Right ventricle myocardium superior (tissue), 1 donor: ENCODE results near the gene SPTLC1. TPM values are rescaled to one million over a fixed set of nuclear protein-coding genes. Genes with fewer than 3 reads are reported as not detected.
"Not testable (repeated sequence)": the region's sequence is repeated elsewhere in the genome, so short reads cannot be mapped to it uniquely, and the experiment has no call there.

ENCODE experiments used
- ATAC-seq: fragments of 200-7000 bp; cut with Tn5 transposase; one replicate; pipeline ENCODE4 v1.9.1; 2020; ENCODE audit warnings: mild to moderate bottlenecking; ENCODE audit not compliant: poor library complexity
- DNase-seq: peaks from one replicate; pipeline ENCODE4 v3.0.0-alpha.2; 2020
- intact Hi-C: fragments of 100-400 bp; cut with DNase I; formaldehyde crosslinking; loops from one replicate; pipeline ENCODE4 v1.11.2; 2022
- total RNA-seq: library from RNA; stranded (reverse); fragmentation: NEBNext Ultra II Directional; extraction: Animal tissue kit (Norgen Biotek cat#: 25700); gene quantifications from one replicate; pipeline ENCODE4 v1.2.1, GENCODE V29; 2021
- donor health status: DM: no; HTN: yes; CAD: no; lungs with severe emphysema.

Gene SPTLC1
- total RNA-seq, 1 donor from 2014 or later, result 19.9 TPM

DNA sequence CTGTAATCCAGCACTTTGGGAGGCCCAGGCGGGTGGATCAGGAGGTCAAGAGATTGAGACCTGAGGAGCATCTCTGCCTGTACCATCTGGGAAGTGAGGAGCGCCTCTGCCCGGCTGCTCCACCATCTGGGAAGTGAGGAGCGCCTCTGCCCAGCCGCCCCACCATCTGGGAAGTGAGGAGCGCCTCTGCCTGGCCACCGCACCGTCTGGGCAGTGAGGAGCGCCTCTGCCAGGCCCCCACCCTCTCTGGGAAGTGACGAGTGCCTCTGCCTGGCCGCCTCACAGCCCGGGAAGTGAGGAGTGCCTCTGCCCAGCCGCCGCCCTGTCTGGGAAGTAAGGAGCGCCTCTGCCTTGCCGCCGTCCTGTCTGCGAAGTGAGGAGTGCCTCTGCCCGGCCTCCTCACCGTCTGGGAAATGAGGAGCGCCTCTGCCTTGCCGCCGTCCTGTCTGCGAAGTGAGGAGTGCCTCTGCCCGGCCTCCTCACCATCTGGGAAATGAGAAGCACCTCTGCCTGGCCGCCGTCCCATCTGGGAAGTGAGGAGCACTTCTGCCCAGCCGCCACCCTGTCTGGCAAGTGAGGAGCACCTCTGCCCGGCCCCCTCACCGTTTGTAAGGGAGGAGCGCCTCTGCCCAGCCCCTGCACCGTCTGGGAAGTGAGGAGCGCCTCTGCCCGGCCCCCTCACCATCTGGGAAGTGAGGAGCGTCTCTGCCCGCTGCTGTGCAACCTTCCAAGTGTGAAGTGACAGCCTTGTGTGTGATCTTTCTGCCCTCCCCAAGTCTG lies 9.6 kb downstream of the SPTLC1 start:
- DNase-seq, intact Hi-C loops, ATAC-seq: not testable (repeated sequence)

DNA sequence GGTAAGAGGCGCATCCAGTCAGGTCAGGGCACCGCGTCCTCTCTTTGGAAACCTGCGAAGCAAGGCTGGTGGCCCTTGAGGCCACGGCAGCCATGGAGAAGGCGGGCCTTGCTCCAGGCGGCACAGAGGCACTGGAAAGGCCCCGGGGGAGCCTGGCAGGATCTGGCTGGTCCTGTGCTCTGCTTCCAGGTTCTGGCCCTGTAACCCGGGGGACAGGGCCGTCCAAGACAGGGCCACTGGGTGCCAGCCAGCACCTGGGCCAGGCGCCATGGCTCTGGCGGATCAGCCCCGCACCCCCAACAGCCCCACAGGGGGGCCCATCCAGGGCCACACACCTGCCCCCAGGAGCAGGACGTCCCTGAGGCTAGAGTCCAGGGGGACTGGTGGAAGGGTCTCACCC lies 11.6 kb downstream of the SPTLC1 start:
- intact Hi-C loops, ATAC-seq, DNase-seq: not testable (repeated sequence)

DNA sequence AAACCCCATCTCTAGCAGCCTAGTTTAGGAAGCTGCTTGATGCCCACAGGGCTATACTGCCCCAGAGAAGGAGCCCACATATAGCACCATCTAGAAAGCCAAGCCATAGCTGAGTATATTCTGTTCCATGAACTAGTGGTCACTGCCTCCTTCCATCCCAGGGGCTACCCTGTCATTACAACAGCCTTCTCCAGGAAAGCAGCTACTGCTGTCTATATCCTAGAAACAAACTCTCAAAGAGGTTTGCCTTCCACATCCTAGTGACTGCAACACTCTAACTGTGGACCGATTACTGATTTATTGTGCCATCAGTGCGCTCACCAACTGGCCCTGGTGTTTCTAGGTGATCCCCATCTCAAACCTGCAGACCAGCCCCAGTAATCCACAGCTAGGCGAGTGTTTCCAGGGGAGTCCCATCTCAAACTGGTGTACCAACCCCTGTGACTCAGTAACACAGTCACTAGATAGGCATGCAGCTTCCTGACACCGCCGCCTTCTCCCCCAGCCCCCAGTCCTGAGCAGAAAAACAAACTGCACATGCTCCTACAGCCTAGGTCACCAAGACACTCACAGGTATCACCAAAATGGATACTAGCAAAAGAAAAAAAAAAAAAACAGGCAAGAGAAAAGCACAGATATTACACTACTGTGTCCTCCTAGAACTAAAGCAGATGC lies 14.8 kb downstream of the SPTLC1 start:
- no peak for DNase-seq
- no peak for ATAC-seq
- intact Hi-C loops, result no loop called here

DNA sequence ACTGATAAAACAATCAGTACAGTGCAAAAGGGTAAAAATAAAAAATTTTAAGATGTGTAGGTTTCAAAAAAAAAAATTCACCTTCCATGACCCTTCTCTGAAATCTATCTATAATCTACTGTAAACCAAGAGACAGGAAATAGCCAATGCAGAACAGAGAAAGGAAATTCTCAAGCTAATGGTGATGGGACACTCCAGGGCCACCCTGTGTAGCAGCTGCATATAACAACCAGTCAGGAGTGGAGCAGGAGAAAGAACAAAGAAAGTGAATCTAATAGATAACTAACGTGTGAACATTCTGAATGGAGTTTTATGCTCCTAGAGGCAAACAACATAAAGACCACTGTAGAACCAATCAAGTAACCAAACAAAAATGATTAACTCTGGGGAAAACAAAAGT lies 16.6 kb downstream of the SPTLC1 start:
- ATAC-seq (peak; percentile 23), DNase-seq (no peak)
- intact Hi-C loops, result no loop called here

DNA sequence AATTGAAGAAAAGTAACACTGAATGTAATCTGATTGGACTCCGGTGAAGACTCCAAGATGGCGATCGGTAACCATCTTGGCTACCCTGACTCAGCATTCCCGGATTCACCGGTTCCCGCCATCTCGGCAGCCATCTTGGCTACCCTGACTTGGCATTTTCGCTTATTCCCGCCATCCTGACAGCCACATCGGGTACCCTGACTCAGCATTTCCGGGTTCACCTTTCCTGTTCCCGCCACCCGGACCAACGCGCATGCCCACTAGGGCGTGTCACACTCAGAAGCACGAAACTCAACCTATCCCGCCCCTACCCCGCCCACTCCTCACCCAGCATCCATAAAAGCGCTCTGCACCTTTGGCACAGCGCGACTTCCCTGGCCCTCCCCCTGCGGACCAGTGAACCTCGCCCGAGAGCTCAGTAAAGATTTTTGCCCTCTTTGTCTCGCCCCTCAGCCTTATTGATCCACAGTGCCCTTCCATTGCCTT lies 17.2 kb downstream of the SPTLC1 start:
- DNase-seq, result peak; percentile 80
- intact Hi-C loops, result no loop called here
- peak; percentile 81 for ATAC-seq

DNA sequence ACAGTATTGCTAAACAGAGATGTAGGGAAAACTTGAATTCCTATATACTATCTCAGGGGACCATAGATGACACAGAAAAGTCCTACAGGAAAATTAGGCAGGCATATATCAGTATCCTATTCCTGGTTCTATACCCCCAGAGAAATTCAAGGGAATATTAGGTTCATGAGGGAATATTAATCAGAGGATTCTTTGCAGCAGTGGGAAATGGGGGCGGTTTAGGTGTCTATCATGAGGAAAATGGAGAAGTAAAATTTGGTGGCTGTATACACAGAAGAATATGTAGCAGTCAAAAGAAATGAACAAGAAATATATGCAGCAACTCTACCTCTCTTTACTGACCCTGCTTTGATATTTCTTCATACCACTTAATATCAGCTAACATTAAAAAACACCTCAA lies 20.0 kb downstream of the SPTLC1 start:
- no peak for DNase-seq
- intact Hi-C loops, result no loop called here
- no peak for ATAC-seq

DNA sequence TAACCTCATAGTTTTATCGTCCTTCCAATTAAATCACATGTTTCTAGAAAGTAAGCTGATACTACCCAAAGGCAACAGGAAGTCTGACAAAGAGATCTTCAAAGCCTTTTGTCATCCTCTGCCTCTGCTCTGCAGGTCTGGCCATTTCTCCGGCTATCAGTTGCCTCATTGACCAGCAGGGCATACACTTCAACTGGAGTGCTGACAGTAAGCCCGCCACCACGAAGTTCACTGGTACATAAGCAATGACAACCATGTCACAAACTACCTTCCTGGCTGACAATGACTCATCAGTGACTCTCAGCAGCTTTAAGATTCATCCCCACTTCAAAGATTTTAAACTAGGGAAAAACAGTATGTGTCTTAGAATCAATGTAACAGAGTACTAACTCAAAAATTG lies 20.6 kb downstream of the SPTLC1 start:
- intact Hi-C loops, result no loop called here
- DNase-seq (no peak), ATAC-seq (no peak)

DNA sequence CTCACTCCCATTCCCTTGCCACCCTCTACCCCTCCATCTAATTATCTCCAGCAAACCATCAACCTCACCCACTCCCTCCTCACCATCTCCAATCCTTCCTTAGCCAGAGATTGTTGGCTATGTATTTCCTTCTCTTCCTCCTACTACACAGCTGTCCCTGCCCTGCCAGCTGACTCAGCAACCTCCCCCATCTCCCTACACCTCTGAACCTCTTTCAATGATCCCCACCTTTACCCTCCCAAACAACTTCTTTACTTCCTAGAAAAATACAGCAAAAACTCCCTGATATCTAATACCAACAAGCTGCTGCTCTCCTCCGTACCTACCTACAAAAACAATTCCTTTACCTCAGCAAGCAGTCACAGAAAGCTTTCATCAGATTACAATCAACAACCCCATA lies 37.3 kb downstream of the SPTLC1 start:
- intact Hi-C loops, result no loop called here
- ATAC-seq (no peak), DNase-seq (no peak)

DNA sequence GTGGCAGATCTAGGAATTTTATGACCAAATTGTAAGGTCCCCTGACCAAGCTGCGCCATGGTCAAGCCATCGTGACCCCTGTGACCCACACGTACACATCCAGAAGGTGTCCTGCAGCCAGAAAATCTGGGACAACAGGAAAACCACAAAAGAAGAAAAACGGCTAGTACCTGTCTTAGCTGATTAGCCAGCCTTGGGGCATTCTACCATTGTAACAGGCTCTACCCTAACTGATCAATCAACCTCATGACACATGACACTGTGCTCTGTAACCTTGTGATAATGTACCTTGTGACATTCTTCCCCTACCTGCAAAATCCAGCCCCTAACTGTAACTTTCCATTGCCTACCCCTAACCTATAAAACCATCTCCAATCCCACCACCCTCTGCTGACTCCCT lies 43.6 kb downstream of the SPTLC1 start:
- DNase-seq, result no peak
- intact Hi-C loops, result no loop called here

DNA sequence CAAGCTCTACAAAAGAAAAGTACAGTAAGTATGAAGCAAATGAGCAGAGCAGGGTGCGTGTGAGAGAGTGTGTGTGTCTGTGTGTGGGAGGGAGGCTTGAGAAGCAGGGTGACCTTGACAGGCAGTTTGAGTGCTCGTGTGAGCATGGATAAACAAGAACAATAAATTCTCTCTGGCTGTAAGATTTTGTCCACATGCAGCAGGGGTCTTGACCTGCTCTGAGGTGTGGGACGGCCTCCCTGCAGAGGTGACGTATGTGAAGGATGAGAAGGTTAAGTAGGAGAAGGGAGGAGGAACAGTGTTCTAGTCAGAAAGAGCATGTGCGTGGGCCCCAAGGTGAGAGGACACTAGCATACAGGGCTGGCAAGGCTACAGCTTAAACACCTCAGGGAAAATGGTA lies 49.0 kb downstream of the SPTLC1 start:
- intact Hi-C loops, result no loop called here
- DNase-seq (no peak), ATAC-seq (no peak)

More for the DNA sequence above, 43.6 kb downstream of the SPTLC1 start:
- ATAC-seq, result no peak

DNA sequence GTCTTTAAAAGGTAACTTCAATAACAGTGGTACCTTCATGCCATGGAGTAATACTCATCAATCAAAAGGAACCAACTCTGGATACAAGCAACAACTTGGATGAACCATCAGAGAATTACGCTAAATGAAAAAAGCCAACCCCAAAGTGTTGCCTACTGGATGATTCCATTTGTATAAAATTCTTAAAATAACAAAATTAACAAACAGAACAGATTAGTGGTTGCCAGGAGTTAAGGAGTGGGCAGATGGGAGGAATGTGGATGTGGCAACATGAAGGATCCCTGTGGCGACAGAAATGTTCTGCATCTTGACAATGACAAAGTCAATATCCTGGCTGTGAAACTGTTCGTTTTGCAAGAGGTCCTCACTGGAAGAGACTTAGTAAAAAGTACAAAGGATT lies 50.5 kb downstream of the SPTLC1 start:
- DNase-seq, result no peak
- ATAC-seq, result no peak
- intact Hi-C loops, result no loop called here

DNA sequence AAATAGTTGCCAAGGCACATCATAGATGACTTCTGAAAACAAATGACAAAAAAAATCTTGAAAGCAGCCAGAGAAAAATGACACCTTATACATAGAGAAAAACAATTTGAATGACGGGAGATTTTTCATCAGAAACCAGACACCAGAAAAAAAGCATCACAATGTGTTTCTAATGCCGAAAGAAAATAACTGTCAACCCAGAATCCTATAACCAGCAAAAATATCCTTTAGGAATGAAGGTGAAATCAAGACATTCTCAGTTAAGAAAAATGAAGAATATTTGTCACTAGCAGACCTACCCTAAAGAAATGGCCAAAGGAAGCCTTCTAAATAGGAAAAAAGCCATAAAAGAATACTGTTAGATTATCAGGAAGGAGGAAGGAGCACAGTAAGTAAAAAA lies 54.0 kb downstream of the SPTLC1 start:
- ATAC-seq (no peak), DNase-seq (no peak)
- intact Hi-C loops, result no loop called here

DNA sequence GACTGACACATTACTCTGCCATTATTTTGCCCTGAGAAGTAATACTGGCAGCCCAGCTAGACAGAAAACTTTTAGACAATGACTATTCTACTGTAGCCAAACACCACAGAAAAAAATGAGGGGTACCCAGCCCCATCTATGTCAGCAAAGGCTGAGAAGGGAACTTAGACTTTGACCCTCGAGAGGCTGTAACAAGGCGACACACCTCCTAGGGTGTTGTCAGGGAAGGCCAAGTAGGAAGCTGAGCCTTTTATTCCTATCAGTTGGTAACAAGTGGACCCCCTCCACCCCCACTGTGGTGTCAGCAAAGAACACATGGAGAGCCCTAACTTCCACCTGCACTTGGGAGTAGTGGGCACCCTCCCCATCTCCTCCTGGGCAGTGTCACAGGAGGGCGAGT lies 55.6 kb downstream of the SPTLC1 start:
- DNase-seq (no peak), ATAC-seq (no peak)
- intact Hi-C loops, result no loop called here

DNA sequence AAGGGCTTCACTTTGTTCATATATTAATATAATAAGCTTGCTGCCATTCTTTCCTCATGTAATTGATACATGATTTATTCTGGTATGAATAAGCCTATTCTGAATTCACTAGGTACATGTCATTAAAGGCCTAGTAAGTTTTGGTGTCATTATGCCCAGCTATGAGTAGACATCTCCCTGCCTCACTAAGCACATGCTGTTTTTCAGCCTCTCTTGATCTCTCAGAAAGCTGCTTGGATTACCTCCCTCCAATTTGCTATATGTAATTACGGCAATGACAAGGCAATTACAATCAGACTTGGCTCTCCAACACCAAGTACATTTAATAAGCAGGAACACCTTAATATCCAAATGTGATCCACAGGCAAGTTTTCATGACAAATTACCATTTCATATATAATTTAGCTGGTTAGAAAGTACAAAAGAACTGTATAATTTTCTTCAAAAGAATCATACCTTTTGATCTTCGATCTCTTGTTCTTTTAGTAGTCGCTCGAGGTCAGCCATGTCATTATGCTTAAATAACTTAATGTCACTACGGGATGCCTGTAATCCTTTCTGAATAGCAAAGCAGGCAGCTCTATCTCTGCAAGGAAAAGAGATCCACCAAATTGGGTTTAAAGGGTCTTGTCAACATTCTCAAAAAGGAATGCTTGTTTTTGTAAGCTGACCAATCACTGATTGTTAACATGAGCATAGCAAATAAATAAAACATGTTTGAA lies 56.3 kb downstream of the SPTLC1 start:
- no peak for ATAC-seq
- no peak for DNase-seq
- intact Hi-C loops, result no loop called here

DNA sequence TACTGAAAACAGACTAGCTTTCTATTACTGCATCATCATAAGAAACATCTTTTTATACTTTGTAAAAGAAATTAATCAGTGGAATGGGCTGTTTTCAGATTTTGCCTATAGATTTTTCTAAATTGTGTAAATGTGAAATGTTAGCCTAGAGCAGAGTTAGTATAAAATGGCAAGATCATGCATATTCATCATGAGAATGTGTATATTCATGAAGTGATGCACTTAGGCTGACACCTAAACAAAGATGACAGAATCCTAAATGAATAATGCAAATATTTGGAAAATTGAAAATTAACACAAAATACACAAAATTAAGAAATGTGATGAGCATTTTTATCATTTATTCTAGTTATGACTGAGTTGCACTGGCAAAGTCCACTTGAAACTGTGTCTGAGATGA lies 57.2 kb downstream of the SPTLC1 start:
- ATAC-seq (no peak), DNase-seq (no peak)
- intact Hi-C loops, result no loop called here

DNA sequence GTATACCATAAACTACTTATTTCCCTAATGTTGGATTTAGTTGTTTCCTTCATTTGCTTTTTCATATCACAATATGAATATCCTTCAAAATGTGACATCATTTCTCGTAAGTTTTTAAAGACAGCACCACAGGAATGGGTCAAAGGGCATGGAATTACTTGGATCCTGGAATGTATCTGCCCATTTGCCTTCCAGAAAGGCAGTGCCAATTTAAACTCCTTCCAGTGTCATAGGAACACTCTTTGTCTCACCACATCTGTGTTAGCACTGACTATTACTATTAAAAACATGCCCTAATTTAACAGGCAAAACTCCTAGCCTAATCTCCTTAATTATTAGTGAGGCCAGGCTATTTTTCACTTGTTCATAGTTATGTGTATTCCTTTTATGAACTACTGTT lies 58.0 kb downstream of the SPTLC1 start:
- no peak for DNase-seq
- no peak for ATAC-seq
- intact Hi-C loops, result no loop called here

DNA sequence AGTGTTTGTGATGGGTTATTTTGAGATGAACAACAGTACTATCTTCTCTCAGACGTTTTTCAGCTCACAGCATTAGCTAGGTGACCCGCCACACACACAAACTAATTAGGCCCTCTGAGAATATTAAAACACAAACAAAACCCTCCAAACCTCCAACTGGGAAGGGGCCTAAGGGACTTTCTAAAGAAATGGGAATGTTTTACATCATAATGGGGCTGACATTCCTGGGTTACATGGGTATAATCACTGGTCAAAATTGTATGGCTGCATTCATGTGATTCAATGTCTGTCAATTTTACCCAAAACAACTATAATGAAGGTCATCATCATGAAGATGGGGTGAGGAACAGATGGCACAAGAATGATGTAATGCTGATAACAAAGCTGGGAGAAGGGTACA lies 59.6 kb downstream of the SPTLC1 start:
- ATAC-seq (no peak), DNase-seq (no peak)
- intact Hi-C loops, result no loop called here

DNA sequence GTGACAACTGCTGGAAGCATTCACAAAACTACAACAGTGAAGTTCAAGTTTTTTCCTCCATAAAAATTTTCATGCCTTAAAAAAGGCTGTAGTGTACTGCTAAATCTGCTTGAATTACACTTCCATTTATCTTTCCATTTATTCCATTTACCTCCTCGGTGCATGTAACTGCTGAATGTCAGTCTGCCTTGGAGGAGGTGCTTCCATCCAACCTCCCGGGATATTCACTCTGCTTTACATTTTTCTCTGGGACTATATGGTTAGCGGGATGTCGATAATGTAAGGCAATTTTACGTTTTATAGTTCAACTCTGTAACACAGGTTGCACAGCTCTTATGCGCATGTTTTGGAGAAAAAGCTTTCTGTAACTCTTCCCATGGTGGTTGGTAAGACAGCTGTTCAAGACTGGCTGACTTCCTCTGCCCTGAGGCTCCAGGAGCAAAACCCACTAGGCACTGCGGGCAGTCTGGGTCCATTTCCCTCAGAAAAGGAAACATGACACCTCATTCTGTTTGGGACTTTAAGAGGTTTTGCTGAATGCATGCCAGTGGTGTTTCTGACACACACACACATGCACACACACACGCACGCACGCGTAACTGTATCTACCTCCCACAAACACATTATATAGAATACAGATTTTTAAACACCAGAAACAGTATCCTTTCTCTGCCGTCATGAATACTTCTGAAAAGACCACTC lies 66.1 kb downstream of the SPTLC1 start:
- intact Hi-C loops, result no loop called here
- ATAC-seq, result no peak
- DNase-seq, result no peak

DNA sequence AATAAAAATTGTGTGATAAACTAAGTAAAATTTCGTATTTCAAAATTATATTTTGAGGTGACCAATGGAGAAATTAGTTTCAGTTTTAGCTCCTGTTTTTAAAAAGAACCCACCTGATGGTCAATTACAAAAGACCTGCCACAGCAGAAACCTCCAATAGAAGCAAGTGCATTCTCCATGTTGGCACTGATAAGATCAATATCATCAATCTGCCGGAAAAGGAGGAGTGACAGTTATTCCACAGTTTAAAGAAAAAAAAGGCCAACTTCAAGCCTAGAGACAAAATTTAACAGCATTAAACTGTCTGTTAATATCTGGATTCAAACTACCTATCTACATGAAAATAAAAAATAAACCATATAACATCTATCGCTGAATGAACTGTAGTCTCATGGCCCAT lies 67.7 kb downstream of the SPTLC1 start:
- intact Hi-C loops, result no loop called here
- ATAC-seq, result no peak
- DNase-seq, result no peak
